GM12878 (cell line): ENCODE measurements around the gene LRRC53. TPM values are rescaled to one million over a fixed set of nuclear protein-coding genes. Genes with fewer than 3 reads are reported as not detected.

ENCODE experiments used
- ATAC-seq: fragments of 200-7000 bp; cut with Tn5 transposase; 3 replicates; pipeline ENCODE4 v1.9.1; 2020; ENCODE audit warnings: mild to moderate bottlenecking, moderate library complexity
- BruUV-seq: library from RNA; stranded (reverse); fragments of 400-500 nt; replicated peaks from 2 replicates; lab custom pipeline; 2021; lab: Mats Ljungman, UMichigan
- CTCF ChIA-PET: fragments of 300-600 bp; sonication (Branson Sonifier 250); formaldehyde crosslinking; extraction: SDS; loops from one replicate; lab custom pipeline; 2021; ENCODE audit warnings: inconsistent platforms; lab: Yijun Ruan, JAX
- POLR2A ChIA-PET: fragments of 350-600 bp; formaldehyde crosslinking; extraction: SDS; loops from one replicate; lab custom pipeline; 2021; ENCODE audit warnings: inconsistent platforms; lab: Charles Lee
- RAD21 ChIA-PET: fragments of 300-600 bp; sonication (Branson Sonifier 250); formaldehyde crosslinking; loops from one replicate; lab custom pipeline; 2023; ENCODE audit warnings: antibody characterized with exemption; ENCODE audit not compliant: unreplicated experiment; lab: Charles Lee
- SMC1A ChIA-PET: fragments of 300-600 bp; sonication (Branson Sonifier 250); formaldehyde crosslinking; loops from one replicate; lab custom pipeline; 2023; ENCODE audit not compliant: unreplicated experiment, uncharacterized antibody; lab: Charles Lee
- DNase-seq: peaks from one replicate; pipeline ENCODE4 v3.0.0-alpha.2; 2011; ENCODE audit warnings: low read depth, low spot score
- FAIRE-seq: peaks from 3 replicates; lab custom pipeline; 2011; peaks lifted over from hg19 to GRCh38; lab: Jason Lieb, UNC
- H2AFZ ChIP-seq: 2 replicates; pipeline ENCODE4 v1.6.0; 2011; ENCODE audit warnings: low read depth, low read length, control low read depth; ENCODE audit not compliant: control insufficient read depth
- H3K27ac ChIP-seq: 2 replicates; pipeline ENCODE4 v1.5.1; 2011; ENCODE audit warnings: control low read depth; ENCODE audit not compliant: control insufficient read depth, insufficient read depth
- H3K27me3 ChIP-seq, 2 experiments: replicated peaks in 1 of 2; 2 replicates each; pipeline versions ENCODE4 v1.6.0 to v1.6.1; 2011; ENCODE audit warnings: low read length in 1 of 2; ENCODE audit not compliant: control insufficient read depth in 2 of 2, insufficient read depth in 2 of 2
- H3K36me3 ChIP-seq, 2 experiments: 2 replicates each; pipeline ENCODE4 v1.5.1; 2011; ENCODE audit warnings: low read length in 1 of 2; ENCODE audit not compliant: control insufficient read depth in 2 of 2, insufficient read depth in 2 of 2
- H3K4me1 ChIP-seq: 2 replicates; pipeline ENCODE4 v1.6.1; 2011; ENCODE audit warnings: mild to moderate bottlenecking, low read length, moderate library complexity, mixed read lengths; ENCODE audit not compliant: control insufficient read depth, insufficient read depth
- H3K4me2 ChIP-seq: 2 replicates; pipeline ENCODE4 v1.6.0; 2011; ENCODE audit warnings: control low read depth; ENCODE audit not compliant: control insufficient read depth, insufficient read depth
- H3K4me3 ChIP-seq: fragments of 200-600 bp; sonication (generic); 2 replicates; pipeline ENCODE4 v1.5.1; 2016
- H3K79me2 ChIP-seq: 2 replicates; pipeline ENCODE4 v1.6.0; 2011; ENCODE audit warnings: low read length; ENCODE audit not compliant: control insufficient read depth, insufficient read depth
- H3K9ac ChIP-seq: 2 replicates; pipeline ENCODE4 v1.8.0; 2011; ENCODE audit warnings: low read length, control low read depth, mixed read lengths; ENCODE audit not compliant: control insufficient read depth, insufficient read depth
- H3K9me3 ChIP-seq: replicated peaks from 3 replicates; pipeline ENCODE4 v1.5.1; 2011; ENCODE audit warnings: mild to moderate bottlenecking, low read length; ENCODE audit not compliant: control insufficient read depth, insufficient read depth
- H4K20me1 ChIP-seq: 2 replicates; pipeline ENCODE4 v1.6.0; 2011; ENCODE audit not compliant: control insufficient read depth, insufficient read depth
- BMI1 ChIP-seq: fragments of 450-650 bp; IDR thresholded peaks from 2 replicates; pipeline ENCODE4 v1.6.1; 2016; ENCODE audit warnings: mild to moderate bottlenecking, moderate library complexity, borderline replicate concordance
- CEBPB ChIP-seq, 2 experiments: fragments of 150-350 bp in 1 of 2; IDR thresholded peaks; 2 replicates each; pipeline ENCODE4 v1.6.1; 2012 to 2014; ENCODE audit warnings: low read depth in 2 of 2, low read length in 2 of 2, borderline replicate concordance in 1 of 2, inconsistent platforms in 1 of 2
- EED ChIP-seq: sonication (generic); IDR thresholded peaks from 2 replicates; pipeline ENCODE4 v1.6.1; 2016; ENCODE audit warnings: antibody characterized with exemption, low read depth
- FOXK2 ChIP-seq: fragments of 450-650 bp; IDR thresholded peaks from 2 replicates; pipeline ENCODE4 v1.6.1; 2017; ENCODE audit warnings: mild to moderate bottlenecking, moderate library complexity
- JUND ChIP-seq: IDR thresholded peaks from 2 replicates; pipeline ENCODE4 v1.6.1; 2012; ENCODE audit warnings: low read depth, mild to moderate bottlenecking, low read length, improper control_type of control experiment, moderate library complexity
- MEF2A ChIP-seq: IDR thresholded peaks from 2 replicates; pipeline ENCODE4 v1.6.1; 2011; ENCODE audit warnings: low read depth, mild to moderate bottlenecking, low read length, moderate library complexity; ENCODE audit not compliant: insufficient read depth
- RBBP5 ChIP-seq: fragments of 200-600 bp; sonication (generic); conservative IDR thresholded peaks from 2 replicates; pipeline ENCODE4 v1.6.1; 2016
- TBL1XR1 ChIP-seq: IDR thresholded peaks from 2 replicates; pipeline ENCODE4 v1.6.1; 2012; ENCODE audit warnings: low read depth, low read length, improper control_type of control experiment
- ZBTB40 ChIP-seq: fragments of 450-650 bp; IDR thresholded peaks from 2 replicates; pipeline ENCODE4 v1.6.1; 2016; ENCODE audit warnings: mild to moderate bottlenecking, moderate library complexity, borderline replicate concordance
- ZNF592 ChIP-seq: fragments of 450-650 bp; IDR thresholded peaks from 2 replicates; pipeline ENCODE4 v1.6.1; 2017; ENCODE audit warnings: mild to moderate bottlenecking, moderate library complexity
- ZZZ3 ChIP-seq: IDR thresholded peaks from 2 replicates; pipeline ENCODE4 v1.6.1; 2011; ENCODE audit warnings: low read depth; ENCODE audit not compliant: control insufficient read depth, insufficient read length
- WGBS: methylation state at CpG from one replicate; pipeline ENCODE4 v1.1.6; 2016; ENCODE audit warnings: low lambda C conversion rate; ENCODE audit not compliant: insufficient replicate concordance, insufficient coverage; ENCODE audit errors: missing lambda C conversion rate; 5-methylcytosine and 5-hydroxymethylcytosine counted together
- in situ Hi-C: fragments of 300-500 bp; cut with MboI; formaldehyde crosslinking; loops from 9 replicates; pipeline ENCODE4 v1.14.3; 2018; ENCODE audit warnings: mixed read lengths
- intact Hi-C: fragments of 100-400 bp; cut with micrococcal nuclease; formaldehyde crosslinking; loops from one replicate; pipeline ENCODE4 v1.14.2; 2022; ENCODE audit not compliant: unreplicated experiment
- polyA plus RNA-seq, 11 experiments: library from polyadenylated mRNA; depleted of rRNA in 4 of 11; unstranded in 6 of 11; stranded (reverse) in 5 of 11; fragments of >200 nt; fragmentation: Nextera tagmentation in 4 of 11; fragmentation: Illumina TruSeq in 1 of 11; extraction: Ambion mirVana in 4 of 11; extraction: Trizol in 1 of 11; gene quantifications; 1 replicate in 1 of 11; 2 replicates in 10 of 11; pipeline versions ENCODE4 v1.2.1 to v1.2.3, GENCODE V29; 2011 to 2016; ENCODE audit warnings: inconsistent platforms in 2 of 11, missing spikeins in 2 of 11, low read depth in 1 of 11
- total RNA-seq, 4 experiments: library from RNA; depleted of rRNA in 3 of 4; stranded (reverse); fragments of >200 nt in 3 of 4; fragmentation: Illumina TruSeq in 1 of 4; extraction: Trizol in 1 of 4; gene quantifications; 2 replicates each; pipeline versions ENCODE4 v1.2.1 to v1.2.3, GENCODE V29; 2013 to 2021
- TF ChIP-seq, protein P1 (sequence below): fragments of 450-650 bp; IDR thresholded peaks from 2 replicates; pipeline ENCODE4 v1.6.1; 2018; ENCODE audit warnings: mild to moderate bottlenecking, low read depth, moderate library complexity; ENCODE audit not compliant: partially characterized antibody

The LRRC53 gene
- total and polyA plus RNA-seq, 10 of the 15 experiments (the other 5 are each of a cell fraction or from before 2014, with no cell fraction given), result not detected

DNA sequence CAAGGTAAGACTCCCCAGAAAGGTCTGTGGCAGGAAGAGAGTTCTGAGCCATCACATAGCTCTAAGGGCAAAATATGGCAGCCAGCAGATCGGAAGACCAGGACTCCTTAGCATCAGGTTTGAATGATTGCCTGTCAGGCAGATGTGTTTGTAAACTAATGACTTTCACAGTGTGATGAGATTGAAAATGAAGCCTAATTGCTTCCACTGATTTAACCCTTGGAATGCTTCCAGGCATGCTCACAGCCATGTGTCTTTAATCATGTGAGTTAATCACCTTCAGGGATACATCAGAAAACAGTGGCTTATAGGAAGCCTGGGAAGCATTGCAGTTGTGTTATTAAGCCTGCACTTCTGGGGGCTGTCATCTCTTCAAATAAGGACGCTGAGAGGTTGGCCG is 82.8 kb downstream of the LRRC53 start (continued):
- TF ChIP-seq, protein P1, sequence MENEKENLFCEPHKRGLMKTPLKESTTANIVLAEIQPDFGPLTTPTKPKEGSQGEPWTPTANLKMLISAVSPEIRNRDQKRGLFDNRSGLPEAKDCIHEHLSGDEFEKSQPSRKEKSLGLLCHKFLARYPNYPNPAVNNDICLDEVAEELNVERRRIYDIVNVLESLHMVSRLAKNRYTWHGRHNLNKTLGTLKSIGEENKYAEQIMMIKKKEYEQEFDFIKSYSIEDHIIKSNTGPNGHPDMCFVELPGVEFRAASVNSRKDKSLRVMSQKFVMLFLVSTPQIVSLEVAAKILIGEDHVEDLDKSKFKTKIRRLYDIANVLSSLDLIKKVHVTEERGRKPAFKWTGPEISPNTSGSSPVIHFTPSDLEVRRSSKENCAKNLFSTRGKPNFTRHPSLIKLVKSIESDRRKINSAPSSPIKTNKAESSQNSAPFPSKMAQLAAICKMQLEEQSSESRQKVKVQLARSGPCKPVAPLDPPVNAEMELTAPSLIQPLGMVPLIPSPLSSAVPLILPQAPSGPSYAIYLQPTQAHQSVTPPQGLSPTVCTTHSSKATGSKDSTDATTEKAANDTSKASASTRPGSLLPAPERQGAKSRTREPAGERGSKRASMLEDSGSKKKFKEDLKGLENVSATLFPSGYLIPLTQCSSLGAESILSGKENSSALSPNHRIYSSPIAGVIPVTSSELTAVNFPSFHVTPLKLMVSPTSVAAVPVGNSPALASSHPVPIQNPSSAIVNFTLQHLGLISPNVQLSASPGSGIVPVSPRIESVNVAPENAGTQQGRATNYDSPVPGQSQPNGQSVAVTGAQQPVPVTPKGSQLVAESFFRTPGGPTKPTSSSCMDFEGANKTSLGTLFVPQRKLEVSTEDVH, result no peak
- TF ChIP-seq, all 136 proteins: peak for 0

- CTCF ChIA-PET, result interaction anchor here (0.7 kb wide), 1 partner anchor 547 kb away, joined by 3 read pairs; no protein-coding TSS in a partner anchor
- no peak for TF ChIP-seq EED
- no peak for TF ChIP-seq FOXK2
- no peak for TF ChIP-seq ZBTB40
- no peak for TF ChIP-seq TBL1XR1
- no peak for TF ChIP-seq BMI1
- TF ChIP-seq ZZZ3, result no peak
- TF ChIP-seq RBBP5, result no peak
- TF ChIP-seq CEBPB (IDR thresholded peaks at IDR 0.05; ENCODE audit: borderline replicate concordance in 1 of 2, low read depth in 2 of 2, low read length in 2 of 2), result no peak
- no peak for TF ChIP-seq ZNF592
- TF ChIP-seq MEF2A, result no peak
- no peak for TF ChIP-seq JUND
Measured at GRCh38 chr1:74427681-74428080, 84.7 kb downstream of the LRRC53 start.

More at GRCh38 chr1:74427681-74428080, 84.7 kb downstream of the LRRC53 start:
- Histone ChIP-seq H4K20me1 (no peaks in the 10 kb centered on the region), H3K36me3 (no peaks in the 10 kb centered on the region), H3K79me2 (no peaks in the 10 kb centered on the region), H3K4me1 (no peaks in the 10 kb centered on the region), H2AFZ (no peak overlapping the region), H3K4me2 (no peak overlapping the region), H3K9me3 (no peaks in the 10 kb centered on the region), H3K27ac (no peak overlapping the region), H3K27me3 (no peaks in the 10 kb centered on the region), H3K4me3 (no peak overlapping the region), H3K9ac (no peak overlapping the region)
- in situ Hi-C loops, result no loop called here
- intact Hi-C loops, result no loop called here
- DNase-seq (no peak), ATAC-seq (no peak), FAIRE-seq (no peak)
- SMC1A ChIA-PET, result no interaction called here
- WGBS, result 0% methylated on average over 1 of the region's 1 CpG
- no TSS peak for BruUV-seq
- RAD21 ChIA-PET, result interaction anchor here (1.1 kb wide), 1 partner anchor 31 kb away, joined by 5 read pairs; no protein-coding TSS in a partner anchor
- POLR2A ChIA-PET, result no interaction called here
